ENCODE data around the gene COX6B1.
"Not testable (repeated sequence)": the region's sequence is repeated elsewhere in the genome, so short reads cannot be mapped to it uniquely, and the experiment has no call there.

The COX6B1 gene

GRCh38 chr19:35636651-35637050 lies 11.5 kb upstream of the COX6B1 start:
- DNase-seq, result no peak

- no peak for DNase-seq
These were observed 11.0 kb upstream of the COX6B1 start for GRCh38 chr19:35637165-35637564.

GRCh38 chr19:35639321-35639639 lies 8.8 kb upstream of the COX6B1 start:
- no peak for DNase-seq

GRCh38 chr19:35639863-35640262 lies 8.3 kb upstream of the COX6B1 start:
- DNase-seq, result no peak

GRCh38 chr19:35641515-35642151 lies 6.5 kb upstream of the COX6B1 start, which contains the start of gene ETV2:
ETV2 (plus strand) TSS chr19:35641745; CDS start chr19:35642461, 716 bp downstream.
- no peak for DNase-seq

- DNase-seq, result no peak
These were observed 5.8 kb upstream of the COX6B1 start for GRCh38 chr19:35642312-35642711.

- DNase-seq, result no peak
These were observed 5.3 kb upstream of the COX6B1 start for GRCh38 chr19:35642798-35643254.

GRCh38 chr19:35643255-35644205 lies 4.6 kb upstream of the COX6B1 start:
- peak; percentile 48 for DNase-seq

GRCh38 chr19:35644206-35644986 lies 3.7 kb upstream of the COX6B1 start:
- peak; percentile 68 for DNase-seq

GRCh38 chr19:35644987-35645679 lies 3.0 kb upstream of the COX6B1 start:
- peak; percentile 17 for DNase-seq

- no peak for DNase-seq
These were observed 2.2 kb upstream of the COX6B1 start for GRCh38 chr19:35645680-35646511.

GRCh38 chr19:35650581-35650980 lies 2.5 kb downstream of the COX6B1 start:
- DNase-seq, result no peak

GRCh38 chr19:35654828-35655227 lies 6.7 kb downstream of the COX6B1 start:
- DNase-seq, result not testable (repeated sequence)

GRCh38 chr19:35655600-35655999 lies 7.5 kb downstream of the COX6B1 start:
- DNase-seq, result no peak

- no peak for DNase-seq
These were observed 8.6 kb downstream of the COX6B1 start for GRCh38 chr19:35656700-35657099.

- no peak for DNase-seq
These were observed 10.0 kb downstream of the COX6B1 start for GRCh38 chr19:35657904-35658700.

- DNase-seq, result no peak
These were observed 13.8 kb downstream of the COX6B1 start for GRCh38 chr19:35661995-35662340.

- no peak for DNase-seq
These were observed 15.9 kb downstream of the COX6B1 start for GRCh38 chr19:35663981-35664380.

- no peak for DNase-seq
These were observed 17.0 kb downstream of the COX6B1 start for GRCh38 chr19:35665157-35665556.

- no peak for DNase-seq
These were observed 17.5 kb downstream of the COX6B1 start for GRCh38 chr19:35665604-35666003.
